Parietal lobe (tissue), 2 donors: ENCODE measurements around the gene FGF18. TPM values are rescaled to one million over a fixed set of nuclear protein-coding genes. Genes with fewer than 3 reads are reported as not detected.
A peak's percentile ranks its signal among the peaks of the same experiment; 100 is the strongest.

Source experiments
- small RNA-seq: library from RNA; depleted of rRNA; stranded (forward); fragments of <200 nt; gene quantifications from one replicate; pipeline ENCODE3, GENCODE V24; 2014; ENCODE audit warnings: low replicate concordance
- total RNA-seq: library from RNA; depleted of rRNA; stranded (reverse); fragments of >200 nt; gene quantifications from one replicate; pipeline ENCODE4 v1.2.3, GENCODE V29; 2014

The FGF18 gene
- total RNA-seq = 0.63 TPM

GRCh38 chr5:171418982-171419687 is at the start of gene FGF18:
FGF18 (plus strand) TSS chr5:171419647; CDS start chr5:171420200, 553 bp downstream.

GRCh38 chr5:171387345-171387969 is 32.0 kb upstream of the FGF18 start, which contains the start of gene NPM1:
NPM1 (plus strand) TSS chr5:171387849; CDS start chr5:171387949, 100 bp downstream.

Small RNA genes lying within 50 kb of the gene (small RNA-seq; reads per million reads assigned to genes)
- 2.7 reads per million, percentile 83 among the genes with 10 or more reads in this experiment for gene MIR3912

Other genes with a start within 250 kb of the FGF18 start
- gene TLX3, start 110.4 kb upstream of the FGF18 start, total RNA-seq = not detected
- 280 TPM for gene NPM1, start 31.8 kb upstream of the FGF18 start, total RNA-seq